OCI-LY7 (cell line): ENCODE data around the gene TMC8.

Experiments
- EZH2phosphoT487 ChIP-seq: fragments of 200-600 bp; sonication (generic); IDR thresholded peaks from 2 replicates; pipeline ENCODE4 v1.6.1; 2018; ENCODE audit warnings: low read depth, borderline replicate concordance, mild to moderate bottlenecking, mixed run types, antibody characterized with exemption, low read length, moderate library complexity, mixed read lengths
- TF ChIP-seq, protein P1 (sequence below): fragments of 200-600 bp; sonication (generic); conservative IDR thresholded peaks from 2 replicates; pipeline ENCODE4 v1.5.1; 2014; ENCODE audit warnings: mild to moderate bottlenecking, antibody characterized with exemption, low read length, moderate library complexity, mixed read lengths

- TF ChIP-seq, protein P1, sequence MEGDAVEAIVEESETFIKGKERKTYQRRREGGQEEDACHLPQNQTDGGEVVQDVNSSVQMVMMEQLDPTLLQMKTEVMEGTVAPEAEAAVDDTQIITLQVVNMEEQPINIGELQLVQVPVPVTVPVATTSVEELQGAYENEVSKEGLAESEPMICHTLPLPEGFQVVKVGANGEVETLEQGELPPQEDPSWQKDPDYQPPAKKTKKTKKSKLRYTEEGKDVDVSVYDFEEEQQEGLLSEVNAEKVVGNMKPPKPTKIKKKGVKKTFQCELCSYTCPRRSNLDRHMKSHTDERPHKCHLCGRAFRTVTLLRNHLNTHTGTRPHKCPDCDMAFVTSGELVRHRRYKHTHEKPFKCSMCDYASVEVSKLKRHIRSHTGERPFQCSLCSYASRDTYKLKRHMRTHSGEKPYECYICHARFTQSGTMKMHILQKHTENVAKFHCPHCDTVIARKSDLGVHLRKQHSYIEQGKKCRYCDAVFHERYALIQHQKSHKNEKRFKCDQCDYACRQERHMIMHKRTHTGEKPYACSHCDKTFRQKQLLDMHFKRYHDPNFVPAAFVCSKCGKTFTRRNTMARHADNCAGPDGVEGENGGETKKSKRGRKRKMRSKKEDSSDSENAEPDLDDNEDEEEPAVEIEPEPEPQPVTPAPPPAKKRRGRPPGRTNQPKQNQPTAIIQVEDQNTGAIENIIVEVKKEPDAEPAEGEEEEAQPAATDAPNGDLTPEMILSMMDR = no peak
- no peak for TF ChIP-seq EZH2phosphoT487
These were observed 33.5 kb downstream of the TMC8 start for GRCh38 chr17:78163881-78164747.
